ENCODE measurements around the gene OR10A6.

The OR10A6 gene

GRCh38 chr11:7964873-7965272 is 33.8 kb upstream of the OR10A6 start:
- no peak overlapping the region for H3K27ac ChIP-seq (ENCODE audit: low read depth, low read length, severe bottlenecking)

GRCh38 chr11:7964261-7964660 is 33.2 kb upstream of the OR10A6 start:
- no peak overlapping the region for H3K27ac ChIP-seq (ENCODE audit: low read depth, low read length, severe bottlenecking)
- no peaks in the 10 kb centered on the region for H3K9me3 ChIP-seq (ENCODE audit: control insufficient read depth, low read length)
- H3K4me3 ChIP-seq (ENCODE audit: extremely low read depth, insufficient read depth, low read length, poor library complexity, severe bottlenecking) = no peak overlapping the region
- H3K4me1 ChIP-seq (ENCODE audit: control insufficient read depth, insufficient read depth, low read length, poor library complexity, severe bottlenecking) = peaks cover 6% of the 10 kb centered on the region
- 50 to 85% methylated on average over 2 of the region's 3 CpGs for WGBS, 2 experiments (ENCODE audit: insufficient coverage in 2 of 2)
- H3K36me3 ChIP-seq (ENCODE audit: control insufficient read depth, insufficient read depth, low read length) = no peaks in the 10 kb centered on the region

More at GRCh38 chr11:7964873-7965272, 33.8 kb upstream of the OR10A6 start:
- Histone ChIP-seq H3K36me3 (ENCODE audit: control insufficient read depth, insufficient read depth, low read length) (no peaks in the 10 kb centered on the region), H3K4me3 (ENCODE audit: extremely low read depth, insufficient read depth, low read length, poor library complexity, severe bottlenecking) (no peak overlapping the region), H3K9me3 (ENCODE audit: control insufficient read depth, low read length) (no peaks in the 10 kb centered on the region), H3K4me1 (ENCODE audit: control insufficient read depth, insufficient read depth, low read length, poor library complexity, severe bottlenecking) (peaks cover 6% of the 10 kb centered on the region)

- no peak overlapping the region for H3K4me3 ChIP-seq (ENCODE audit: extremely low read depth, insufficient read depth, low read length, poor library complexity, severe bottlenecking)
- H3K36me3 ChIP-seq (ENCODE audit: control insufficient read depth, insufficient read depth, low read length) = no peaks in the 10 kb centered on the region
- H3K27ac ChIP-seq (ENCODE audit: low read depth, low read length, severe bottlenecking) = no peak overlapping the region
- no peaks in the 10 kb centered on the region for H3K9me3 ChIP-seq (ENCODE audit: control insufficient read depth, low read length)
- WGBS, 2 experiments (ENCODE audit: insufficient coverage in 2 of 2) = 75% methylated on average over 1 of the region's 1 CpG; no CpG with 5 or more reads in 1 of the 2 experiments
- no peaks in the 10 kb centered on the region for H3K4me1 ChIP-seq (ENCODE audit: control insufficient read depth, insufficient read depth, low read length, poor library complexity, severe bottlenecking)
Measured at GRCh38 chr11:7955191-7955590, 24.1 kb upstream of the OR10A6 start.

GRCh38 chr11:7949934-7950333 is 18.9 kb upstream of the OR10A6 start:
- Histone ChIP-seq H3K9me3 (ENCODE audit: control insufficient read depth, low read length) (no peaks in the 10 kb centered on the region), H3K4me3 (ENCODE audit: extremely low read depth, insufficient read depth, low read length, poor library complexity, severe bottlenecking) (no peak overlapping the region), H3K36me3 (ENCODE audit: control insufficient read depth, insufficient read depth, low read length) (no peaks in the 10 kb centered on the region), H3K4me1 (ENCODE audit: control insufficient read depth, insufficient read depth, low read length, poor library complexity, severe bottlenecking) (no peaks in the 10 kb centered on the region), H3K27ac (ENCODE audit: low read depth, low read length, severe bottlenecking) (no peak overlapping the region)
- no CpG with 5 or more reads among the region's 1 CpG for WGBS, 2 experiments (ENCODE audit: insufficient coverage in 2 of 2)

- 83% methylated on average over 2 of the region's 2 CpGs; no CpG with 5 or more reads in 1 of the 2 experiments for WGBS, 2 experiments (ENCODE audit: insufficient coverage in 2 of 2)
- Histone ChIP-seq H3K9me3 (ENCODE audit: control insufficient read depth, low read length) (peaks cover 5% of the 10 kb centered on the region), H3K4me3 (ENCODE audit: extremely low read depth, insufficient read depth, low read length, poor library complexity, severe bottlenecking) (no peak overlapping the region), H3K4me1 (ENCODE audit: control insufficient read depth, insufficient read depth, low read length, poor library complexity, severe bottlenecking) (no peaks in the 10 kb centered on the region), H3K36me3 (ENCODE audit: control insufficient read depth, insufficient read depth, low read length) (no peaks in the 10 kb centered on the region), H3K27ac (ENCODE audit: low read depth, low read length, severe bottlenecking) (no peak overlapping the region)
Measured at GRCh38 chr11:7944123-7944522, 13.1 kb upstream of the OR10A6 start.

- 100% methylated on average over 1 of the region's 2 CpGs for WGBS, 2 experiments (ENCODE audit: insufficient coverage in 2 of 2)
- H3K27ac ChIP-seq (ENCODE audit: low read depth, low read length, severe bottlenecking) = no peak within 1 kb of the TSS
- no peak within 1 kb of the TSS for H3K4me3 ChIP-seq (ENCODE audit: extremely low read depth, insufficient read depth, low read length, poor library complexity, severe bottlenecking)
- no peaks in the 10 kb centered on the region for H3K4me1 ChIP-seq (ENCODE audit: control insufficient read depth, insufficient read depth, low read length, poor library complexity, severe bottlenecking)
- H3K9me3 ChIP-seq (ENCODE audit: control insufficient read depth, low read length) = peaks cover 5% of the 10 kb centered on the region
- H3K36me3 ChIP-seq (ENCODE audit: control insufficient read depth, insufficient read depth, low read length) = no peaks in the 10 kb centered on the region
Measured at GRCh38 chr11:7941608-7942007, 10.5 kb upstream of the OR10A6 start, which contains the start of gene OR10A3. OR10A3 (minus strand) TSS chr11:7941708; CDS start chr11:7939520, 2,188 bp downstream.

- Histone ChIP-seq H3K36me3 (ENCODE audit: control insufficient read depth, insufficient read depth, low read length) (no peaks in the 10 kb centered on the region), H3K4me1 (ENCODE audit: control insufficient read depth, insufficient read depth, low read length, poor library complexity, severe bottlenecking) (no peaks in the 10 kb centered on the region), H3K9me3 (ENCODE audit: control insufficient read depth, low read length) (peaks cover 5% of the 10 kb centered on the region), H3K27ac (ENCODE audit: low read depth, low read length, severe bottlenecking) (no peak overlapping the region), H3K4me3 (ENCODE audit: extremely low read depth, insufficient read depth, low read length, poor library complexity, severe bottlenecking) (no peak overlapping the region)
- no CpG with 5 or more reads among the region's 5 CpGs for WGBS, 2 experiments (ENCODE audit: insufficient coverage in 2 of 2)
Measured at GRCh38 chr11:7941146-7941545, 10.1 kb upstream of the OR10A6 start.

GRCh38 chr11:7936615-7937014 is 5.5 kb upstream of the OR10A6 start:
- Histone ChIP-seq H3K9me3 (ENCODE audit: control insufficient read depth, low read length) (no peaks in the 10 kb centered on the region), H3K36me3 (ENCODE audit: control insufficient read depth, insufficient read depth, low read length) (no peaks in the 10 kb centered on the region), H3K27ac (ENCODE audit: low read depth, low read length, severe bottlenecking) (no peak overlapping the region), H3K4me3 (ENCODE audit: extremely low read depth, insufficient read depth, low read length, poor library complexity, severe bottlenecking) (no peak overlapping the region), H3K4me1 (ENCODE audit: control insufficient read depth, insufficient read depth, low read length, poor library complexity, severe bottlenecking) (no peaks in the 10 kb centered on the region)
- WGBS, 2 experiments (ENCODE audit: insufficient coverage in 2 of 2) = 83% methylated on average over 1 of the region's 1 CpG; no CpG with 5 or more reads in 1 of the 2 experiments

GRCh38 chr11:7927635-7928034 is 3.4 kb downstream of the OR10A6 start:
- Histone ChIP-seq H3K4me3 (ENCODE audit: extremely low read depth, insufficient read depth, low read length, poor library complexity, severe bottlenecking) (no peak overlapping the region), H3K36me3 (ENCODE audit: control insufficient read depth, insufficient read depth, low read length) (no peaks in the 10 kb centered on the region), H3K27ac (ENCODE audit: low read depth, low read length, severe bottlenecking) (no peak overlapping the region), H3K9me3 (ENCODE audit: control insufficient read depth, low read length) (no peaks in the 10 kb centered on the region), H3K4me1 (ENCODE audit: control insufficient read depth, insufficient read depth, low read length, poor library complexity, severe bottlenecking) (no peaks in the 10 kb centered on the region)
- 90 to 92% methylated on average over 3 to 6 of the region's 6 CpGs for WGBS, 2 experiments (ENCODE audit: insufficient coverage in 2 of 2)

GRCh38 chr11:7924536-7924935 is 6.5 kb downstream of the OR10A6 start:
- Histone ChIP-seq H3K27ac (ENCODE audit: low read depth, low read length, severe bottlenecking) (no peak overlapping the region), H3K4me1 (ENCODE audit: control insufficient read depth, insufficient read depth, low read length, poor library complexity, severe bottlenecking) (no peaks in the 10 kb centered on the region), H3K9me3 (ENCODE audit: control insufficient read depth, low read length) (no peaks in the 10 kb centered on the region), H3K36me3 (ENCODE audit: control insufficient read depth, insufficient read depth, low read length) (no peaks in the 10 kb centered on the region), H3K4me3 (ENCODE audit: extremely low read depth, insufficient read depth, low read length, poor library complexity, severe bottlenecking) (no peak overlapping the region)
- 100% methylated on average over 2 of the region's 2 CpGs; no CpG with 5 or more reads in 1 of the 2 experiments for WGBS, 2 experiments (ENCODE audit: insufficient coverage in 2 of 2)

GRCh38 chr11:7918141-7918540 is 12.9 kb downstream of the OR10A6 start:
- WGBS, 2 experiments (ENCODE audit: insufficient coverage in 2 of 2) = 90 to 100% methylated on average over 2 of the region's 2 CpGs
- H3K4me1 ChIP-seq (ENCODE audit: control insufficient read depth, insufficient read depth, low read length, poor library complexity, severe bottlenecking) = no peaks in the 10 kb centered on the region
- no peaks in the 10 kb centered on the region for H3K36me3 ChIP-seq (ENCODE audit: control insufficient read depth, insufficient read depth, low read length)
- H3K4me3 ChIP-seq (ENCODE audit: extremely low read depth, insufficient read depth, low read length, poor library complexity, severe bottlenecking) = no peak overlapping the region
- H3K9me3 ChIP-seq (ENCODE audit: control insufficient read depth, low read length) = no peaks in the 10 kb centered on the region
- no peak overlapping the region for H3K27ac ChIP-seq (ENCODE audit: low read depth, low read length, severe bottlenecking)

Measured in mesodermal cell (in vitro differentiated cells).